Stimulated activated CD4-positive, alpha-beta T cell treated with anti-CD3 and anti-CD28 coated beads, Interleukin-15, amount 100 ng/mL, for 1 hour (primary cell): ENCODE measurements around the gene PVALB.

Experiments used
- DNase-seq, 2 donors: peaks; one replicate each; pipeline ENCODE4 v3.0.0-alpha.2; 2020; ENCODE audit warnings: low read depth in 1 of 2, low spot score in 1 of 2

PVALB gene

DNA sequence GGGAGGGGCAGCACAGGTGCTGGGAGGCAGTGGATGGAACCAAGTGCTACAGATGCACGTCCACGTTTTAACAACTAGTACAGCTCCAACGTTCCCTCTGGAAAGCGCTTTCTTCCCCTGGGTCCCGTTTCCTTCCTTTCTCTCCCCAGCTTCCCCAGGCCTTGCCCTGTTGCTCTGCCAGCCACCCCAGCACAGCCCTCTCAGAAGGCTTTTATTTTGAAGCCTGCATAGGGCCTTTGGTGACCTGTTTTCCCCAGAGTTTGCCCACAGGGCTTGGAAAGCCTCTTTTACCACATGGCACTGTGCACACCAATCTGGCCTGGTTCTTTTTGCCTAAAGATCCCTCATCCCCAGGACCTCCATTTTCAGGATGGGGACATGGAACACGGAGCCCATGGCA is 30.1 kb upstream of the PVALB start:
- no peak for DNase-seq

DNA sequence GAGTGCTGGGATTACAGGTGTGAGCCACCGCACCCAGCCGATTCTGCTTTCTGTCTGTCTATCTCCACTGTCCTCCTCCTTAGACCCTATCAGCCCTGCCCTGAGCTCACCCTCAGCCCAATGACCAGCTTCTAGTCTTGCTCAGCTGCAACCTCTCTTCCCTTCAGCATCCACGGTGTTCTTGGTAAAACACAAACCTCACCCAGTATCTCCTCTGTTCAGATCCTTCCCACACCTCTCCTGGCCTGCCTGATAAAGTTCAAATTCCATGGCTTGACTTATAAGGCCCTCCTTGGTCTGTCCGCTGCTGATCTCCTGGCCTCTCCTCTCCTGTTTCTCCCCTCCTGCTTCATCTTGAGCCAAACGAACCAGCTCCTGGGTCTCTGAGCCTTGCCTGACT is 29.4 kb upstream of the PVALB start:
- DNase-seq: no peak

- no peak for DNase-seq
These were observed 23.3 kb upstream of the PVALB start for GRCh38 chr22:36840106-36840505.

DNA sequence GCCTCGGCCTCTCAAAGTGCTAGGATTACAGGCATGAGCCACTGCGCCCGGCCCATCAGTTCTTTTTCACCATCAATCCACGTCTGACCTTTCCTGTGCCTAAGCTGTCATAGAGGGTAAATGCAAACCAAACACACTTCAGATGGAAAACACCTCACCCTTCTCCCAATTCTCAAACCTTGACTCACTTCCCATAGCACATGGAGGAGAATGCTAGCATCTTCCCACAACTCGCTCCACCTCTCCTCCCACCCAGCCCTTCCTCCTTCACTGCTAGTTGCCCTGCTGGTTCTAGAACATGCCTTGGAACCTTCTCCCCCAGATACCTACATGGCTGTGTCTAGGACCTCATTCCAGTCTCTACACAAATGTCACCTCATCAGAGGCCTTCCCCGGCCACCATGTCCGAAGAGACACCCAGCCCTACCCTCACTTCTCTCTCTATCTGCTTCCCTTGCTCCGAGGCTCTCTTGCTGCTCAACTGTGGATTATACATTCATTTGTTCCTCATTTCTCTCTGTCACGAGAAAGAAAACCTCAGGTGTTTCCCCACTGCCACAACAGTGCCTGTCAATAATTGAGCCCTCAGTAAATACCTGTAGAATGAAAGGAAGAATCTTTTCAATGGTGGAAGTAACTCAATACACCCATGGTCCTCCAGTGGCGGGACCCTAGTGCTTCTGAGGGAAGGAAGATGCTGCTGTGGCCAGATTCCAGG is 22.7 kb upstream of the PVALB start:
- no peak for DNase-seq

- no peak for DNase-seq
These were observed 21.5 kb upstream of the PVALB start for GRCh38 chr22:36838119-36839030.

DNA sequence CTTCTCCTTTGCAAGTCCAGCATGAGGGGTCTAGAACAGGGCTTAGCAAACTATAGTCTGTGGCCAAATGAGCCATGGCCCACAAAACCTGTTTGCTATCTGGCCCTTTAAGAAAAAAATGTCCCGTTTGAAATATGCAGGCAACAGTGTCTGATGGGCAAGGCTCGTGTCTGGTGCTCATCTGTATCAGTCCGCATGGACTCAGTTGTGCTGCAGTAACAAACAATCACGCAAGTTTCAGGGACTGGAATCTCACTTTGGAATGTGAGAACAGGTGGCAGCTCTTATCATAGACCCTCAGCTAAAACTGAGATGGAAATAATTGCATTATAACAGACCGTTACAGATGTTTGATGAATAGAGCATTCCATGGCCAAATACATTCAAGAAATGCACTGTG is 19.1 kb upstream of the PVALB start:
- DNase-seq: no peak

- no peak for DNase-seq
These were observed 16.2 kb upstream of the PVALB start for GRCh38 chr22:36833073-36833472.

DNA sequence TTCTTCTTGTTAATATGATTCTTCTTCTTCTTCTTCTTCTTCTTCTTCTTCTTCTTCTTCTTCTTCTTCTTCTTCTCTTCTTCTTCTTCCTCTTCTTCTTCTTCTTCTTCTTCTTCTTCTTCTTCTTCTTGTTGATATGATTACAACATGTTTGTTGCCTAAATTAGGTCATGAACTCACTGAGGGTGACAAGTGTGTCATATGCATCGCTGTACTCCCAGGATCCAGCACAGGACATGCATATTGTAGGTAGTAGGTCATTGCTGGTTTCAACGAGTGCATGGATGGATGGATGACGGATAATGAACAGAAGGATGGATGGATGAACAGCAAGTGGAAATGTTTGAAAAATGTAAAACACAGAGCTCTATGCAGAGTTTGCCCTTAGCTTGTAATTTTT is 14.9 kb upstream of the PVALB start:
- no peak for DNase-seq

GRCh38 chr22:36831206-36831605 is 14.4 kb upstream of the PVALB start:
- DNase-seq: no peak

- no peak for DNase-seq
These were observed 13.8 kb upstream of the PVALB start for GRCh38 chr22:36830601-36831000.

GRCh38 chr22:36829370-36830002 is 12.7 kb upstream of the PVALB start:
- no peak for DNase-seq

- no peak for DNase-seq
These were observed 12.0 kb upstream of the PVALB start for GRCh38 chr22:36828815-36829214.

DNA sequence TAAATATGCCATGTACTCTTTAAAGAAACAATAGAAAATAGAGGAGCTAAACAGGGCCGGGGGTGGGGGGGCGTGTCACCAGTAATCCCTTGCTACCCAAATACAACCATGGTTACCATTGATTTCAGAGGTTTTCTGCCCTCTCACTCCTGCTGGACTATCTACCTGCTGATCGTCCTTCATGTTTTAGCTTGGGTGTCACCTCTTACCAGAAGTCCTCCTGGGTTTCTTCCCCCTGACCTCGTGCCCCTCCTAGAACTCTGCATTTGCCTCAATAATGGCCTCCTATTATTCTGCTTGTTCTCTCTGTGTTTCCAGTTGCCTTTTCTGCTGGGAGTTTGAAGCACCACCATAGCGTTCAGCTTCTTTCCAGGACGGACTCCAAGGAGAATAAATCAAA is 9.4 kb upstream of the PVALB start:
- DNase-seq: no peak

DNA sequence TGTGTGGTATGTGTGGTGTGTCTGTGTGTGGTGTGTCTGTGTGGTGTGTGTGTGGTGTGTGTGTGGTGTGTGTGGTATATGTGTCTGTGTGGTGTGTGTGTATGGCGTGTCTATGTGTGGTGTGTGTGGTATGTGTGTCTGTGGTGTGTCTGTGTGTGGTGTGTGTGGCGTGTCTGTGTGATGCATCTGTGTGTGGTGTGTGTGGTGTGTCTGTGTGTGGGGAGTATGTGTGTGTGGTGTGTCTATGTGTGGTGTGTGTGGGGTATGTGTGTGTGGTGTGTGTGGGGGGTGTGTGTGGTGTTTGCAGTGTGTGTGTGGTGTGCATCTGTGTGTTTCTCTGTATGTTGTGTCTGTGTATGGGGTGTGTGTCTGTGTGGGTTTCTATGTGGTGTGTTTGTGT is 7.8 kb upstream of the PVALB start:
- DNase-seq: no peak

DNA sequence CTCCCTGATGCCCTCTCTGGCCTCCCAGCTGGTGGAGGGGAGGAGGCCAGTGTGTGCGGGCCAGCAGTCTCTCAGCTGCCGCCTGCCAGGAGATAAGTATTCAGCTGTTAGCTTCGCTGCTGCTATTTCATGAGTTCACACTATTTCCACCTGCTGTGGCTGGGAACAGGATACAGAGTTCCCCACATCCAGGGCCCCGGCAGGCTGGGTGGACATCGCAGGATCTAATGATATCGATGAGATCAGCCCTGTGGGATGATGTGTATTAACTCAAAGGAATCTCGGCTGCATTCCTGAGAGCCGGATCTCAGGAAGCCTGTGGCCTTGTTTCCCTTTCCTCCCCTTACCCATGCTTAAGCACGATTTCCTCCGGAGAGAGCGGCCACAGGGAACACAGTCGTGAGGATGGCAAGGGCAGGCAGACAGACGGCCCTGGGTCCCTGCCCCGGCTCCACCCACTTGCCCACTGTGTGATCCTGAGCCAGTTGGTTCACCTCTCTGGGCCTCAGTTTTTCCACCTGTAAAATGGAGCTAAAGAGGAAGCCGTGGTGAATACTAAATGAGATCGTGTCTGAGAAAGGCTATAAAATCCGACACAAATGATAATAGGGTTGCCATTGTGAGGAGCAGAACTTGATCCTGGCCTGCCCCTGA is 6.5 kb upstream of the PVALB start:
- DNase-seq: no peak

DNA sequence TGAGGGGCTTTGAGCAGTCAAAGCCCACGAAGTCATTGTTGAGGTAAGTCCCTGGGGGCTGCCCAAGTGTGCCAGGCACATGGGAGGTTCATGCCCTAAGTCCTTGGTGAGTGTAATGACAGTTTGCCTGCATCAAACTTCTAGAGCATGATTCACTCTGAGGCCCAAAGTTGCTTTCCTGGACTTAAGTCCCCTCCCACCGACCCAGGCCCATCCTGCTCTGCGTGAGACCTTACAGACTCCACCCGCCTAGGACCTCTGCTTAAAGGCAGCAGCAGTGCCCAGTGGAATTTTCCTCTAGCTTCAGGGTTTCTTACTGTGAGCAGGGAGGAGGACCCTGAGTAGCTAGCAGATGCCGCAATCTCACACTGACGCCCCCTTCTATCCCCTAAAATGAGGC is 5.7 kb upstream of the PVALB start:
- no peak for DNase-seq

DNA sequence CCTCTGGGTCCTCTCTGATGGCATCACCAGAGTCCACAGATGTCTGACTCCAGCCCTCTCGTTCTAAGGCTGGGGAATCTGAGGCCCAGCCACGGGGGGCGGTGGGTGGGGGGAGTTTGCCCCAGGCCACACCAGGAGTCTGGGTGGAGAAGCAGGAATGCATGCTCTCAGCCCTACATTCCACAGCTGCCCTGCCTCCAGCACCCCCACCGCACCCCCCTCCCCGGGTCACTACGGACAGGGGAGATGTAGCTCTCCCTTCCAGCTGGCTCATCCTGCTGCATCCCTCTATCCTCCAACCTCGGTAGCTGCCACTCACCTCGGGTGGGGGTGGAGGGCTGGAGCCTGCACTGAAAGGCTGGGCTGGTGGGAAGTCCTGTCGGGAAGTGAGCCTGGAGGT is 2.3 kb upstream of the PVALB start:
- no peak for DNase-seq

- no peak for DNase-seq
These were observed 1.3 kb upstream of the PVALB start for GRCh38 chr22:36818010-36818642.

DNA sequence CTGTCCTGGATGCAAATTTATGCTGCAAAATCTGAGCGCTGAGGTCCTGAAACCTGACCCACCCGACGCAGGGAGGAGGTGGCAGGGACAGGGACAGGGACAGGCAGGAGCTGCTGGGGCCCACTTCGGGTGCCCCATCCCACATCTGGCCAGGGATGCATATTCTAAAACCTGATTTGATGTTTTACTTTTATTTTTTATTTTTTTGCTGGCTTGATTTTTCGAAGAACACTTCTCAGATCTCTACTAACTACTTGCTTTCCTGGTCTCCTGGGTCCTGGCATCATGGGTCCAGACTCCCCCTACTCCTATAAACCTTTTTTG is 652 bp upstream of the PVALB start:
- no peak for DNase-seq

- DNase-seq: no peak
These were observed 548 bp downstream of the PVALB start for GRCh38 chr22:36816339-36816635.

GRCh38 chr22:36815558-36816338 is 1.1 kb downstream of the PVALB start:
- DNase-seq: no peak
